Stimulated activated CD8-positive, alpha-beta memory T cell treated with anti-CD3 and anti-CD28 coated beads, Interleukin-15, amount 100 ng/mL, for 4 hours (primary cell): ENCODE measurements around the gene MICALL2.

Experiments
- DNase-seq, 2 donors: peaks; one replicate each; pipeline ENCODE4 v3.0.0-alpha.2; 2020; ENCODE audit warnings: low read depth in 2 of 2

MICALL2 gene

GRCh38 chr7:1458683-1459511 lies at the start of gene MICALL2:
Gene MICALL2 (minus strand): TSS chr7:1459470. CDS start chr7:1459326, 144 bp downstream.
- no peak for DNase-seq

DNA sequence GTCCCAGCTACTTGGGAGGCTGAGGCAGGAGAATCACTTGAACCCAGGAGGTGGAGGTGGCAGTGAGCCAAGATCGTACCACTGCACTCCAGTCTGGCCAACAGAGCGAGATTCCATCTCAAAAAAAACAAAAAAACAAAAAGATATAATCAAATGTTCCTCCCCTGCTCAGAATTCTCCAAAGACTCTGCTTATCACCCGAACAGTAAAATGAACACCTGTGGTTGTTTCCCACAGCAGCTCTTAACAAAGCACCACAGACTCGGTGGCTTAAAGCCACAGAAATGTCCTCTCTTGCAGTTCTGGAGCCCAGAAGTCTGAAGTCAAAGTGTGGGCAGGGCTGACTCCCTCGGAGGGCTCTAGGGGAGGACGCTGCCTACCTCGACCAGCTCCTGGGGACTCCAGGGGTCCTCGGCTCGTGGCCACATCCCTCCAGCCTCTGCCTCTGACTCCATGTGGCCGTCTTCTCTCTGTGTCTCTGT lies 49.0 kb upstream of the MICALL2 start:
- no peak for DNase-seq

DNA sequence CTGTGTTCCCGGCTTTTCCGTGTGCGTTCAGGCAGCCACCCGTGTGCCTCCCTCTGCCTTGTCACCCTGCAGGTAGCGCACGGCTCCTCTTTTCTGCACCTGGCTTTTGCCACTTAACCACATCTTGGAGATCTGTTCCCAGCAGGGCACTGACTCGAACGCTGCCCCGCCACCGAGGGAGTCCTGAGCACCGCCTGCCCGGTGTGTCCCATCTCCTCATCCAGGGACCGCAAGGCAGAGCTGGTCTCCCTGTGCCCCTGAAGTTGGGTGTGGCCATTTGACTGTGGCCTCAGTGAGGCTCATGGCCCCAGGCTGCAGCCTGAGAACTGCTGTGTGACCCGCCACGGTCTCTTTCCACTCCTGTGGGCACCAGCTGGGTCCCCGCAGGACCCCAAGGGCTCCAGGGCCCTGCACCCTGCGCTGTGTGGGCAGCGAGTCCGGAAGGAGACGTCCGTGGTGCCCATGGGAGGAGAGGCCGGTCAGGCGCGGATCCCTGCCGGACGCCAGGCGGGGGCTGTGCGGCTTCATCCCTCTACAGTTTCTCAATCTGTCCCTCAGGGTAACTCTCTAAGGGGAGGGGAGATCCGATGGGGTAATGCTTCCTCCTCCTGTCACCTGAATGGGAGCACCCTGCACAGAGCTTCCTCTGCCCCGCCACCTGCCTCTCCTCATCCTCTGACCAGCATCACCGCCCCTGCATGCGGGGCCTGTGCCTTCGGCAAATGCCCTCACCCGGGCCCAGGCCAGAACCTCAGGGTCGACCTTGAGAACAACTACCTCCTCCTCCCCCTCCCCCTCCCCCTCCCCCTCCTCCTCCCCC lies 46.7 kb upstream of the MICALL2 start:
- DNase-seq = no peak

DNA sequence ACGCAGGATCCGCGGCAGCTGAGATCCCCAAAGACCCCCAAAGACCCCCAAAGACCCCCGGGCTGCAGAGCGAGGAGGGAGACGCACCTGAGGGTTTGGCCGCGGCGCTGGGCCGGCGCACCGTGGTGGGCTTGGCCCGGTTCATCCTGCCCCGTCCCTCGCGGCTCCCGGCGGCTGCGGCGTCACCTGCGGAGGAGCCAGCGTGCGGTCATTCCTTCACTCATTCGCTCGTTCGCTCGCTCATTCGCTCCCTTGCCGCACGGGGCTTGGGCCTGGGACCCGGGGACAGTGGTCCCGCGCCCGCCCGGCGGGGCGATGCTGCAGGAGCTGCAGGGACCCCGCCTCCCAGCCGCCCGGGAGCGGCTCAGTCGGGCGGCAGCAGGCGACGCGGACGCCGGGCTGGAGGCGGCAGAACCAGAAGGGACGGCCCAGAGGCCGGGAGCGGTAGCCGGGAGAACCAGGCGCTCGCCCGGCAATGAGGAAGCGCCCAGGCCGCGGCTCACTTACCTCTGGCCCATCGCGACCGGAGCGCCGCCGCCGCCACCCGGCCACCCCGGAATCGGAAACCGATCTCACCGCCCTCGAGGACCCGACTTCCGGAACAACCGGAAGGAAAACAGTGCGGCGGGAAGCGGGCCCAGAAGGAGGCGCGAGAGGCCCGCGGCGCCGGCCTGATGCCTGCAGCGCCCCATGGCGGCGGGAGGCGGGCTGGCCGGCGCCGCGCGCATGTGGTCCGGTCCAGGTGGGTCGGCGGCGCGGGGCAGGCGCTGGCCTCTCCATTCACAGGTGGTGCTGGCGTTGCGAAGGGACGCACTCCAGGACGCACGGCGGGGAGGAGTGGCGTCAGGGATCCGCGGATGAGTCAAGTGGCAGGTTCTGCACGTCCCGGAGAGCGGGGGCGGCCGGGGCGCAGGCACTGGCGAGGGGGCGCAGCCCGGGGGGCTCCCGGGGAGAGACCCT lies 44.8 kb upstream of the MICALL2 start, which contains the start of gene INTS1:
INTS1 (minus strand) TSS at position 574 of the 960 bp plus-strand sequence; CDS start at position 145, 429 bp downstream.
- DNase-seq = peak; percentile 77 to 78

DNA sequence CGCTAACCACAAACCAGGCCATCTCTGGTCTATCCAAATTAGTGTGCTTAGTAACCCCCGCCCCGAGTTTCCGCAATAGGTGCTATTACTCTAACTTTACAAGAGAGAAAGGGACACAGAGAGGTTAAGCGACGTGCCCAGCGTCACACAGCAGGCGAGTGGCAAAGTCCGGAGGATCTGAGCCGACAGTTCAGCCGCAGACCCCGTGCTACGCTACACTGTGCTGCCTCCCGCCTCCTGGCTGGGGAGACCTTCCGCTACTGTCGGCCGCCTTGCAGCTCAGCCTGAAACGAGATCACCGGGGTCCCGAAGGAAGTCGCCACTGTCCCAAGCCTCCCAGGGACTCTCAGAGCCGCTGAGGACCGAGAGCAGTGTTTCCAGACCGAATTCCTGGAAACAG lies 44.1 kb upstream of the MICALL2 start:
- DNase-seq = no peak

GRCh38 chr7:1502845-1503244 lies 43.6 kb upstream of the MICALL2 start:
- DNase-seq = no peak

GRCh38 chr7:1501487-1502270 lies 42.4 kb upstream of the MICALL2 start:
- DNase-seq = no peak

DNA sequence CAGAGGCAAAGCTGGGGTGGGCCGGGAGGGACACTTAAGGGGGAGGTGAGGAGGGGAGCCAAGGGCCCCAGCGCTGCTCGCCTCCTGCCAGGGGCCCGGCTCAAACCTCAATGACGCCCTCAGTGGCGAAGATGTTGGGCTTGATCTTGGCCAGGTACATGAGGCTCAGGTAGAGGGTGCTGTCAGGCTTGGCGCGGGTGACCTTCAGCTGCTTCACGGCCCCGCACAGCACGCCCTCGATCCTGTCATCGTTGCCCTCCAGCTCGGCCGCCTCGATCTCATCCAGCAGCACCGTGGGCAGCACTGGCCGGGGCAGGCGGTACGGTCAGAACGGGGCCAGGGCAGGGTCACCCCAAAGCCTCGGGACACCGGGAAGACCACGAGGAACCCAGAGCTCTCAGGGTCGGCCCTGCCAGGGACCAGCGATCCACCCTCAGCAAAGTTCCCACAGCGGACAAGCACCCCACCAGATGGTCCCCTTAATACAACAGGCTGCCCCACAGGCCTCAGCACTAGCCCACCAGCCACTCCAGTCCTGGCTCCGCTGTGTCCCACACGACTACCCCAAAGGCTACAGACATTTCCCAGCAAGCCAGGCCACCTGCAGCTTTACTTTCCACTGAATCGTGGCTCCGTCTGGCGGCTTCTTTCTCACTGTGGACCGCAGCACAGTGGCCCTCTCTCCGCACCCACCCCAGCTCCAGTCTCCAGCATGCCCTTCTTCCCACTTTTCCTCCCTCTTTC lies 41.0 kb upstream of the MICALL2 start:
- no peak for DNase-seq

DNA sequence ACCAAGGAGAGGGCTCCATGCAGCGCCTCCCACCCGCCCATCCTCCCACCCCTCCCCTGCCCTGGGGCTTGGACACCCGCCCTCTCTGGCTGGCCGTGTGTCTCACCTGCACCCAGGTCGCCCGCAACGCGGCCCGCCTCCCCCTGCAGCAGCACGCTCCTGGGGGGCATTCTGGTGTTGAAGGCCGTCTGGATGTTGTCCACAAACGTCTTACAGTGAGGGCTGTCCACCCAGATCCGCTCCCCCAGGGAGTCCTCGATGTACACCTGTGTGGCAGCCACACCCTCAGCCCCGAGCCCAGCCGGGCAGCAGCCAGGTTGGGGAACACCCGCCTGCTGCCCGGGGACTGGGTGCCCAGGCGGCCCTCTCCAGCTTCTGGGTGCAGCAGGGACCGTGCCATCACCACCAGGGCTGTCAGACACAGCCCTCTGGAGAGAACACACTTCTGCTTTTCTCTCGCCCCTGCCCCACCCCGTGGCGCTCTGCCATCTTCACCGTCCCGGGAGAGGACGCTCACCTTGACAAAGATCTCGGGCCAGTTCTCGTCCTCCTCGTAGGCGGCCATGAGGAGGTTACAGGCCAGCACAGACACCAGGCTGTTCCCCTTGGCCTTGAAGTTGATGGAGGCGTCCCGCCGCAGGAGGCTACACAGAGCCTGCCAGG lies 40.2 kb upstream of the MICALL2 start:
- no peak for DNase-seq

- DNase-seq = no peak
Measured at GRCh38 chr7:1498370-1499305, 39.4 kb upstream of the MICALL2 start.

DNA sequence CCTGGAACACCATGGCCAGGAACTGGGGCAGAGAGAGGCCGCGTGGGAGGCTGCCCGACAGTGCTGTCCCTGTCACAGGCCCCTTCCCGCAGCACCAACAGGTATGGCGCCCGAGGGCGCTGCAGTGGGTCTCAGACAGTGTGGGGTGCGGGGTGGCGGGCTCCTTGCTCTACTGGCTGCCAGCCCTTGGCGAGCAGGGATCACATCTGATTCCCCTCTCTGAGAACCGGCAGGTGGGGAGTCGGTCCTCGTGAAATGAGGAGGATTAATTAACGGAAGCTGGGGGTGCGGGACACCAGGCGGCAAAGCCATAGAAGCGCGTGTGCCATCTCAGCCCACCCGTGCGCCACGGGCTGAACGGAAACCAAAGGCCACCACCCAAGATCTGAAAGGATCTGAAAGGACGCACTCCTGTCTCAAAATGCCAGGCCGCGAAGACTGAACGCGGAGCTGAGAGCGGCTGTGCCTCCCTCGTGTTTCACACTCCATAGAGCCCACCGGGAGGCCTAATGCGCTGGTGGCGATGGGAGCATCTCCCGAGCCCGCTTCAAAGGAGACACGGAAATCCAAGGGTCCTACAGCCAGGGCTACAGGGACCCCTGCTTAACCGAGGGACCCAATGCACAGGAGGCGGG lies 38.1 kb upstream of the MICALL2 start:
- DNase-seq = no peak

- no peak for DNase-seq
Measured at GRCh38 chr7:1496531-1497292, 37.4 kb upstream of the MICALL2 start.

DNA sequence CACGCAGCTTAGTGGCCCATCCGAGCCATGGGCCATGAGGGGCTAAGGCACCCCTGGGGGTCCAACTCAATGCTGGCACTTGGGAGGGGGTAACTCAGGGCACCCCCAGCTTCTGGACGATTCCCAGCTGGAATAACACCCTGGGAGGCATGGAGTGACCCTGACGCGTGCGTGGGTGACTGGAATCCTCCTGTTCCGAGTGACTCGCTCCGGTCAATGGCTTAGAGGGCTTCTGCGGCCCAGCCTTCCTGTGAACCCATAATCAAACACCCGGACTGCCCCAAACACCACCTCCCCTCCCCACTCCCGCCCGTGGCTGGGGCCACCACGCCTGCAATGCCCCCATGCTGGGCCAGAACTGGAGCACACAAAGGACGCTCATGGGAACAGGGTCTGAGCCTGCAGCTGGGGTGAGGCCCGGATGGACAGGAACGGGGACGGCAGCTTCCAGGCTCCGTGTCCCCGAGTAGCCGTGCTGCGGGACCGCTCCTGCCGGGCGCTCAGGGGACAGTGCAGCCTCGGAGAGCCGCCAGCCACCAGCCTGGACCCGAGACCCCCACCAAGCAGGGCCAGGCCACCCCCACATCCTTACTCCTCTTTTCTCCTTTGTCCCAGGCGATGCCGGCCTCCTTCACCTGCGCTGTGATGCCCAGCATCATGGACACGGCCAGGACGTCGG lies 36.4 kb upstream of the MICALL2 start:
- DNase-seq = no peak

DNA sequence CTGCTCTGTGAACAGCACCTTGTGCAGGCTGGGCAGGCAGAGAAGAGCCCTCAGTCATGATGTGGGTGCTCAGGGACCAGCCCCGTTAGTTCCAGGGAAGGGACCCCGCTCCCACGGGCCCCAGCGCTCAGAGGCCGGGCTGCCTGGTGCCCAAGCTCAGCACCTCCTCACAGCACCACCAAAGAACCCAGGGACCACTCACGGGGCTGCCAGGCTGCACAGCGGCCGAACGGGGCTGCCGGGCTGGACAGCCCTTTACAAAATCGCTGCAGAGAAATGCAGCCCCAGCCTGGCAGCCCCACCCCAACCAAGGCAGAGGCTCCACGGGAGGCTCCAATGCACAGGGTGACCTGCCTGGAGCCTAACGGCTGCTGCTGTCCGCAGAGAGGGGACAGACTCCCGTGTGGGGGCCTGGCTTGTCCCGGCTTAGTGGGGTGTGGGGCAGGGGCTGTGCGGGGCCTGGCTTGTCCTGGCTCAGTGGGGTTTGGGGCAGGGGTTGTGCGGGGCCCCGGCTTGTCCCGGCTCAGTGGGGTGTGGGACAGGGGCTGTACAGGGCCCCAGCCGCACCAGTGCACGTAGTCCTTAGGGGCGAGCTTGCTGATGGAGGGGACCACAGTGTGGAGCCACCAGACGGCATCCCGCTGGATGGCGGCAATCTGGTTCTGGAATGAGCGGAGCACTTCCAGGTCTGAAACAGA lies 35.7 kb upstream of the MICALL2 start:
- no peak for DNase-seq

- DNase-seq = no peak
Measured at GRCh38 chr7:1494447-1494846, 35.2 kb upstream of the MICALL2 start.

- DNase-seq = no peak
Measured at GRCh38 chr7:1493571-1493970, 34.3 kb upstream of the MICALL2 start.
